TTC549 (cell line): Measurements from ENCODE around the gene CRISP1.
"Not testable (repeated sequence)": the region's sequence is repeated elsewhere in the genome, so short reads cannot be mapped to it uniquely, and the experiment has no call there.

Experiments
- FAIRE-seq: peaks from 2 replicates; lab custom pipeline; 2012; peaks lifted over from hg19 to GRCh38; lab: Jason Lieb, UNC

Gene CRISP1

DNA sequence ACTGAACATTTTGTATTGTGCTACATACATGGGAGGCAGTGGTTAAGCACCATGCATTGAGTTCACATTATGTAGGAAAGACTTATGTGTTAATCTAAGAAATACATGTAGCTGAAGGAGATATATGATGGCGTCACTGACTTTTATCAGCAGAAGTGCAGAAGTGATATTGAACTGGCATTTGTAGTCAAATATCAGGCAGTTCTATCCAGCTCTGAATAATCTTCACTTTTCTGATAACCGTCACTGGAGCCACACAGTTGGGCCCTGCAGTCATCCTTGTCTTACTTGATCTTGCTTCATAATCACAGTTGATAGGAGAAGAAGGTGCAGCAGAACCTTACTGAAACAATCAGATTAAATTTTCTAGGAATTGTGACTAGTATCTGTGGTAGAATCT, 26.4 kb downstream of the CRISP1 start:
- FAIRE-seq: no peak

DNA sequence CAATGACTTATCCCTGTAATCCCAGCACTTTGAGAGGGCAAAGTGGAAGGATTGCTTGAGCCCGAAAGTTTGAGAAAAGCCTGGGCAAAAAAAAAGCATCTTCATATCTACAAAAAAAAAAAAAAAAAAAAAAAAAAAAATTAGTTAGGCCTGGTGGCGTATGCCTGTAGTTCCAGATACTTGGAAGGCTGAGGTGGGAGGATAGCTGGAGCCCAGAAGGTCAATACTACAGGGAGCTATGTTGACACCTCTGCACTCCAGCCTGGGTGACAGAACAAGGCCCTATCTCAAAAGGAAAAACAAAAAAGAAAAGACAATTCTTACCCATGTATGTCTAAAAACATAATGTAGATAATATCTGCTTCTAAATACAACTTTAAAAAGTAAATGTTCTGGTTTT, 27.2 kb downstream of the CRISP1 start:
- FAIRE-seq: no peak

GRCh38 chr6:49835140-49835539, 31.2 kb downstream of the CRISP1 start:
- no peak for FAIRE-seq

- no peak for FAIRE-seq
These were observed 32.9 kb downstream of the CRISP1 start for GRCh38 chr6:49833386-49833785.

- FAIRE-seq: no peak
These were observed 39.5 kb downstream of the CRISP1 start for GRCh38 chr6:49826743-49827406.

- FAIRE-seq: no peak
These were observed 51.2 kb downstream of the CRISP1 start for GRCh38 chr6:49815166-49815565.

GRCh38 chr6:49813248-49813647, 53.1 kb downstream of the CRISP1 start:
- no peak for FAIRE-seq

DNA sequence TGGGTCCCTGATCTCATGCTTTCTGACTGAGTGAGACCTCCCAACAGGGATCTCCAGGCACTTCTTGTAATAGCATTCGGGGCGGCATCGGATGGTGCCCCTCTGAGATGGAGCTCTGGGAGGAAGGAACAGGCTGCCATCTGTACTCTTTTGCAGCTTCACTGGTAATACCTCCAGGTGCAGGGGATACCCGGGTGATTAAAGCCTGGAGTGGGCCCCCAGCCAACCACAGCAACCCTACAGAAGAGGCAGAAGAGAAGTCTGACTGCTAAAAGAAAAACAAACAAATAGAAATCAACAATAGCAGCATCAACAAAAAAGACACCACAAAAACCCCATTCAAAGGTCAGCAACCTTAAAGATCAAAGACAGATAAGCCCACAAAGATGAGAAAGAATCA, 60.2 kb downstream of the CRISP1 start:
- FAIRE-seq: no peak

DNA sequence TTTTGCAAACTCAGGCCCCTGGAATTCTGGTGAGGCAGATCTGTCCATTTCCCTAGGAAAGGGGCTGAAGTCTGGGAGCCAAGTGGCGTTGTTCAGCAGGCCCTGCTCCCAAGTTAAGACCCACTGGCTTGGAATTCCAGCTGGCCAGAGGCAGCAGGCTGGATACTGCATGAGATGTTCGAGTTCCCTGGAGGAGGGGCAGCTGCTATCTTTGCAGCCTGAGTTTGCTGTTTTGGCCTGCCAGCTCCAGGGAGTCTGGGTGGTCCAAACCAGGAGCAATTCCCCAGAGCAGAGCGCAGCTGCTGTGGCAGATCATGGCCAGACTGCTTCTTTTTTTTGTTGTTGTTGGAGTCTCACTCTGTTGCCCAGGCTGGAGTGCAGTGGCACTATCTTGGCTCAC, 61.1 kb downstream of the CRISP1 start:
- no peak for FAIRE-seq

DNA sequence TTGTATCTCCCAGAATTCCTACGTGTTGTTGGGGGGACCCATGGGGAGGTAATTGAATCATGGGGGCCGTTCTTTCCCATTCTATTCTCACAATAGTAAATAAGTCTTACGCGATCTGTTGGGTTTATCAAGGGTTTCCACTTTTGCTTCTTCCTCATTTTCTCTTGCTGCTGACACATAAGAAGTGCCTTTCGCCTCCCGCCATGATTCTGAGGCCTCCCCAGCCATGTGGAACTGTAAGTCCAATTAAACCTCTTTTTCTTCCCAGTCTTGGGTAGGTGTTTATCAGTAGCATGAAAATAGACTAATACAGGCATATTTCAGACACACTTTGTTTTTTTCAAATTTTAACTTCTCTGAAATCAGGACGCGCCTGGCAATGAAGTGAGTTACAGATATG, 64.8 kb downstream of the CRISP1 start:
- FAIRE-seq: no peak

DNA sequence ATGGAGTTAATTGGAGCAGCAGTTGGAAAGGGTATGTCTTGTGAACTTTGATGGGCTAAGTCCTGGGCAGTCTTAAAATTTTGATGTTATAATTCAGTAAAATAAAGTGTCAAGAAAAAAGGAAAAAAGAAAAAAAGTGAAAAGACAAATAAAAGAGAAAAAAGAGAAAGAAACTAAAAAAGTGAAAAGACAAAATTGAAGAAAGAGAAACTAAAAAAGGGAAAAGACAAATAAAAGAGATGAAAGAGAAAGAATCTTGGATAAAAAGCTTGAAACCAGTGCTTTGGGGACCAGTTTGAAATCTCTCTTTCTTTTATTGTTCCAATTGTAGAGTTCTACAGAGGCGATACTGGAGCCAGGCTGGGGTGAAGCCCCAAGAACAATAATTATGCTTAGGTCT, 67.2 kb downstream of the CRISP1 start:
- no peak for FAIRE-seq

- not testable (repeated sequence) for FAIRE-seq
These were observed 69.4 kb downstream of the CRISP1 start for GRCh38 chr6:49796842-49797455.

DNA sequence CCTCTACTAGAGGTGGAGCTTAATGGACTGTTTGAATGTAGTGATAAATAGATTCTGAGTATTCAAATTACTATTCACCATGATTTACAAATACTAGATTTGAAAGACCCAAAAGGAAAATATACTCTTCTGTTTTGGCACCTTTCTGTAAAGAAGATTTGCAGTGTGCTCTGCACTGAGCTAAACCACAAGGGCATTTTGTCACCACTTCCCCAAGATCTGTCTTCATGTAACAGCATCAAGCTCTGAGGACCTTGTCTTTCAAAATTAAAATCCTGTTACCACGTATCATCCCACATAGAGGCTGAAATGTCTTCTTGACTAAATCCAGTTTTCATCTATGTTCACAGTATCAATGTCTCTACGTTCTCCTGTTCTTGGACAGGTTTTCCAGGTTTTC, 76.0 kb downstream of the CRISP1 start:
- FAIRE-seq: no peak

- no peak for FAIRE-seq
These were observed 79.2 kb downstream of the CRISP1 start, which contains the start of gene PGK2 for GRCh38 chr6:49787176-49787575. TSS of gene PGK2 (minus strand) at chr6:49787285. CDS start at chr6:49787187, 98 bp downstream.

DNA sequence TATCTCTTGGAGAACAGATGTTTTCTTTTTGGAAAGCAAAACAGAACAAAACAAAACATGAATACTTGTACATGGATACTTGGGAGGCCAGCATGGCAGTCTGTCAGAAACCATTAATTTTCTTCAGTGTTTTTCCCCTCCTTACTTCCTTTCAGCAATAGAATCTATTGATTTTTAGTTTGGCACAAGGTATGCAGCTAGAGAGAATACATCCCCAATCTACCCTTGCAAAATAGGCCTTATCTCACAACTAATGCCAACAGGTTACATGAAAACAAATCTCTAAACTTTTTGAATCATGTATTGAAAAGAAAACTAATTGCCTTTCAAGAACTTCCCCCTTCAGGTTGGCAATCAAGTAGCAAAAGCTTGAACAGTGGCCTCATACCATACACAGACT, 82.1 kb downstream of the CRISP1 start:
- FAIRE-seq: no peak
